ENCODE results near the gene RFXAP.

GRCh38 chr13:36776175-36776574 lies 42.8 kb upstream of the RFXAP start:
- no peak for TF ChIP-seq MAZ (IDR thresholded peaks at IDR 0.05; ENCODE audit: borderline replicate concordance, low read depth, low read length)
- no peak for TF ChIP-seq POLR2A (IDR thresholded peaks at IDR 0.05; ENCODE audit: low read depth, low read length)
- no peak for TF ChIP-seq CTCF (conservative IDR thresholded peaks at IDR 0.05; ENCODE audit: low read depth, low read length)

Data from IMR-90 (cell line).